CD14-positive monocyte (primary cell): ENCODE data around the gene CHPT1. TPM values are rescaled to one million over a fixed set of nuclear protein-coding genes. Genes with fewer than 3 reads are reported as not detected.
A peak's percentile ranks its signal among the peaks of the same experiment; 100 is the strongest.

Experiments used
- DNase-seq, 3 donors: peaks; one replicate each; pipeline ENCODE4 v3.0.0-alpha.2; 2011 to 2022
- H2AFZ ChIP-seq: 2 replicates; pipeline ENCODE4 v1.6.0; 2012; ENCODE audit warnings: mild to moderate bottlenecking, low read depth, low read length, inconsistent platforms; ENCODE audit not compliant: insufficient read depth, poor library complexity, severe bottlenecking
- H3K27ac ChIP-seq, 2 donors: 1 replicate in 1 of 2; 2 replicates in 1 of 2; pipeline ENCODE4 v1.5.1; 2012 to 2013; ENCODE audit warnings: low read length in 2 of 2, control low read depth in 1 of 2, inconsistent platforms in 1 of 2, low read depth in 1 of 2, mild to moderate bottlenecking in 1 of 2
- H3K27me3 ChIP-seq, 2 donors: one replicate each; pipeline versions ENCODE4 v1.6.0 to v1.6.1; 2011 to 2013; ENCODE audit warnings: low read length in 2 of 2; ENCODE audit not compliant: control insufficient read depth in 2 of 2, insufficient read depth in 2 of 2
- H3K36me3 ChIP-seq, 2 donors: replicated peaks in 1 of 2; 1 replicate in 1 of 2; 2 replicates in 1 of 2; pipeline versions ENCODE4 v1.5.1 to v1.6.1; 2012 to 2013; ENCODE audit warnings: low read length in 2 of 2, control low read depth in 1 of 2, inconsistent platforms in 1 of 2, mild to moderate bottlenecking in 1 of 2; ENCODE audit not compliant: insufficient read depth in 2 of 2, control insufficient read depth in 1 of 2
- H3K4me1 ChIP-seq, 2 donors: 1 replicate in 1 of 2; 2 replicates in 1 of 2; pipeline versions ENCODE4 v1.5.1 to v1.6.1; 2012 to 2013; ENCODE audit warnings: low read length in 2 of 2, control low read depth in 1 of 2, inconsistent platforms in 1 of 2, mild to moderate bottlenecking in 1 of 2, moderate library complexity in 1 of 2; ENCODE audit not compliant: insufficient read depth in 2 of 2, control insufficient read depth in 1 of 2
- H3K4me2 ChIP-seq: replicated peaks from 2 replicates; pipeline ENCODE3; 2012; ENCODE audit warnings: low read length, moderate library complexity, mild to moderate bottlenecking; ENCODE audit not compliant: poor library complexity, severe bottlenecking; ENCODE audit errors: extremely low read depth
- H3K4me3 ChIP-seq, 3 experiments: fragments of 200-600 bp in 1 of 3; sonication (generic) in 1 of 3; replicated peaks in 1 of 3; 1 replicate in 2 of 3; 2 replicates in 1 of 3; pipeline ENCODE4 v1.5.1; 2011 to 2013; ENCODE audit warnings: low read length in 3 of 3, mild to moderate bottlenecking in 3 of 3, control low read depth in 2 of 3, low read depth in 2 of 3, inconsistent platforms in 1 of 3, moderate library complexity in 1 of 3
- H3K79me2 ChIP-seq: 2 replicates; pipeline ENCODE4 v1.6.0; 2012; ENCODE audit warnings: mild to moderate bottlenecking, control low read depth, inconsistent platforms, low read length, moderate library complexity; ENCODE audit not compliant: insufficient read depth
- H3K9ac ChIP-seq: 2 replicates; pipeline ENCODE4 v1.6.0; 2017; ENCODE audit warnings: low read length, mild to moderate bottlenecking; ENCODE audit not compliant: insufficient read depth, poor library complexity, severe bottlenecking
- H3K9me3 ChIP-seq, 2 donors: replicated peaks in 1 of 2; 1 replicate in 1 of 2; 2 replicates in 1 of 2; pipeline versions ENCODE4 v1.5.1 to v1.6.1; 2012 to 2013; ENCODE audit warnings: low read length in 2 of 2, control low read depth in 1 of 2; ENCODE audit not compliant: control insufficient read depth in 1 of 2, insufficient read depth in 1 of 2
- H4K20me1 ChIP-seq: 2 replicates; pipeline ENCODE4 v1.6.0; 2012; ENCODE audit warnings: mild to moderate bottlenecking, low read length, control low read depth, moderate library complexity; ENCODE audit not compliant: insufficient read depth
- H3K27ac Mint-ChIP-seq, 7 donors: one replicate each; pipeline ENCODE4 v1.8.0; 2020; ENCODE audit warnings: mild to moderate bottlenecking in 7 of 7, mixed read lengths in 7 of 7, moderate library complexity in 6 of 7, inconsistent platforms in 2 of 7
- H3K27me3 Mint-ChIP-seq, 3 donors: one replicate each; pipeline ENCODE4 v1.8.0; 2021 to 2022; ENCODE audit warnings: low read depth in 3 of 3, mild to moderate bottlenecking in 3 of 3, mixed read lengths in 3 of 3, moderate library complexity in 3 of 3, inconsistent platforms in 1 of 3
- H3K36me3 Mint-ChIP-seq, 2 donors: one replicate each; pipeline ENCODE4 v1.8.0; 2020; ENCODE audit warnings: mixed read lengths in 2 of 2, inconsistent platforms in 1 of 2, mild to moderate bottlenecking in 1 of 2
- H3K4me1 Mint-ChIP-seq: one replicate; pipeline ENCODE4 v1.8.0; 2020; ENCODE audit warnings: mild to moderate bottlenecking, mixed read lengths
- H3K4me3 Mint-ChIP-seq, 2 donors: one replicate each; pipeline ENCODE4 v1.8.0; 2020; ENCODE audit warnings: mild to moderate bottlenecking in 2 of 2, mixed read lengths in 2 of 2, moderate library complexity in 1 of 2
- H3K9me3 Mint-ChIP-seq, 7 donors: one replicate each; pipeline ENCODE4 v1.8.0; 2020 to 2022; ENCODE audit warnings: mixed read lengths in 7 of 7, mild to moderate bottlenecking in 6 of 7, moderate library complexity in 6 of 7, inconsistent platforms in 2 of 7
- WGBS: methylation state at CpG from one replicate; pipeline ENCODE4 v1.1.5; 2013; ENCODE audit warnings: missing lambda C conversion rate; ENCODE audit not compliant: insufficient coverage; 5-methylcytosine and 5-hydroxymethylcytosine counted together
- intact Hi-C, 2 donors: fragments of 100-400 bp; cut with micrococcal nuclease; formaldehyde crosslinking; loops; one replicate each; pipeline versions ENCODE4 v1.15.0 to v1.15.1; 2023
- polyA plus RNA-seq, 3 donors: library from polyadenylated mRNA; depleted of rRNA in 1 of 3; unstranded in 2 of 3; stranded (reverse) in 1 of 3; fragments of 300-500 nt in 2 of 3; fragments of >200 nt in 1 of 3; fragmentation: Illumina TruSeq in 2 of 3; gene quantifications; 1 replicate in 2 of 3; 2 replicates in 1 of 3; pipeline ENCODE4 v1.2.3, GENCODE V29; 2012 to 2021
- TF ChIP-seq, protein P1 (sequence below): fragments of 200-600 bp; IDR thresholded peaks from one replicate; pipeline ENCODE4 v1.8.0; 2022; ENCODE audit warnings: antibody characterized with exemption, mild to moderate bottlenecking

The CHPT1 gene
- polyA plus RNA-seq, 3 donors = 30.9 to 92.7 (median 36.7) TPM

DNA sequence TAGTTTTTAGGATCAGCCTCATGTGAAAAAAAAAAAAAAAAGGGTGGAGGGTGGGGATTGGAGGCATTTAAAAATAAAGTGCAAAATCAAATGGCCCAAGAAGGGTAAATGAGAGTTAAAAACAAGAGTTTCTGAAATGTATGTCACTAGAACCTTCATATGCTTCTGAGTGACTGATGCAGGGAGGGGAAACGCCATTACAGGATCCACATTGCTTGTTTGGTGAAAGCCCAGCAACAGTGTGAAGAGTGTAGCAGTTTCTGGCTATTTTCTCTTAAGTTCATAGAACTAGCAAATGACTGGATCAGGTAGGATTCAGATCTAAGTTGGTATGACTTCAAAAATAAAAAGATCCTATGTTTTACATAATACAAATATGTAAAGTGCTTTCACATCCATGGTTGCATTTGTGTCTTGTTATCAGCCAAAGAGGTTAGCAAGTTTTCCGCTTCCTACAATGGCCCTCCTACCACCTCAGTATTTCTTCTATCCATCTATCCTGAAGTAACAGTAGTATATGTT is 2.9 kb downstream of the CHPT1 start:
- peak overlapping the region in 1 of 2 donors; percentile 51 for H3K4me3 Mint-ChIP-seq
- peak overlapping the region in 1 of 2 donors; percentile 3 for H3K27ac ChIP-seq
- H3K36me3 Mint-ChIP-seq = peaks cover 7 to 10% of the 10 kb centered on the region in 2 donors
- no peak overlapping the region for H2AFZ ChIP-seq
- H3K36me3 ChIP-seq = peaks cover 2 to 7% of the 10 kb centered on the region in 2 donors
- H3K4me1 ChIP-seq = peaks cover 31 to 57% of the 10 kb centered on the region in 2 donors
- no peaks in the 10 kb centered on the region for H3K27me3 ChIP-seq
- TF ChIP-seq, protein P1, sequence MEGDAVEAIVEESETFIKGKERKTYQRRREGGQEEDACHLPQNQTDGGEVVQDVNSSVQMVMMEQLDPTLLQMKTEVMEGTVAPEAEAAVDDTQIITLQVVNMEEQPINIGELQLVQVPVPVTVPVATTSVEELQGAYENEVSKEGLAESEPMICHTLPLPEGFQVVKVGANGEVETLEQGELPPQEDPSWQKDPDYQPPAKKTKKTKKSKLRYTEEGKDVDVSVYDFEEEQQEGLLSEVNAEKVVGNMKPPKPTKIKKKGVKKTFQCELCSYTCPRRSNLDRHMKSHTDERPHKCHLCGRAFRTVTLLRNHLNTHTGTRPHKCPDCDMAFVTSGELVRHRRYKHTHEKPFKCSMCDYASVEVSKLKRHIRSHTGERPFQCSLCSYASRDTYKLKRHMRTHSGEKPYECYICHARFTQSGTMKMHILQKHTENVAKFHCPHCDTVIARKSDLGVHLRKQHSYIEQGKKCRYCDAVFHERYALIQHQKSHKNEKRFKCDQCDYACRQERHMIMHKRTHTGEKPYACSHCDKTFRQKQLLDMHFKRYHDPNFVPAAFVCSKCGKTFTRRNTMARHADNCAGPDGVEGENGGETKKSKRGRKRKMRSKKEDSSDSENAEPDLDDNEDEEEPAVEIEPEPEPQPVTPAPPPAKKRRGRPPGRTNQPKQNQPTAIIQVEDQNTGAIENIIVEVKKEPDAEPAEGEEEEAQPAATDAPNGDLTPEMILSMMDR = no peak
- H3K9ac ChIP-seq = no peak overlapping the region
- no peak overlapping the region for H3K4me3 ChIP-seq
- peaks cover 79% of the 10 kb centered on the region for H3K79me2 ChIP-seq
- peaks cover 50% of the 10 kb centered on the region for H4K20me1 ChIP-seq
- H3K27me3 Mint-ChIP-seq = no peaks in the 10 kb centered on the region
- H3K9me3 ChIP-seq = no peaks in the 10 kb centered on the region
- peak overlapping the region in 1 of 7 donors; percentile 3 for H3K27ac Mint-ChIP-seq
- peak overlapping the region; percentile 19 for H3K4me2 ChIP-seq
- intact Hi-C loops = no loop called here
- DNase-seq = no peak
- peaks cover 67% of the 10 kb centered on the region for H3K4me1 Mint-ChIP-seq
- no peaks in the 10 kb centered on the region for H3K9me3 Mint-ChIP-seq
- WGBS = 80% methylated on average over 1 of the region's 2 CpGs

DNA sequence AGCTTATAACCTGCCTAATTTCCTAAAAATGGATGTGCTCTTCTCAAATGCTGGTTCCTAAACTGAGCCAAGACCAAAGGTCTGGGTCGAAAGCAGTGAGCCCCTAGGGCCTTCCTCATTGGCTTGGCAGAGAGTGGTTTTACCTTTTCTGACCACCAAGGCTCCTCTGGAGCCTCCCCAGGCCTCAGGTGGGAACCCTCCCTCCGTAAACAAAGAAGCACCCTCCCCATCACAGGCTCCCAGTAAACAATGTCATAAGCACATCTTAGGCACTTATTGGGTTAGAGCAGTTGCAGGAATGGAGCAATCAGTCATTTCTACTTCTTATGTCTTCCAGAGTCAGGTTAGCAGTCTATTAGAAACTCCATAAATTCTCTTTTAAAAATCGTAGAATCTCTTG is 6.0 kb downstream of the CHPT1 start:
- TF ChIP-seq, protein P1 = no peak
- Histone ChIP-seq H4K20me1 (peaks cover 74% of the 10 kb centered on the region), H3K4me3 (no peak overlapping the region), H3K4me1 (peaks cover 29 to 44% of the 10 kb centered on the region in 2 donors), H3K27me3 (no peaks in the 10 kb centered on the region), H3K9ac (no peak overlapping the region), H3K36me3 (peaks cover 2 to 7% of the 10 kb centered on the region in 2 donors), H3K4me2 (no peak overlapping the region), H3K79me2 (peaks cover 83% of the 10 kb centered on the region), H3K27ac (peak overlapping the region in 1 of 2 donors; percentile 20), H2AFZ (no peak overlapping the region), H3K9me3 (no peaks in the 10 kb centered on the region)
- no peak for DNase-seq
- H3K36me3 Mint-ChIP-seq = peaks cover 7 to 10% of the 10 kb centered on the region in 2 donors
- no peak overlapping the region for H3K4me3 Mint-ChIP-seq
- intact Hi-C loops = no loop called here
- WGBS = 92% methylated on average over 2 of the region's 3 CpGs
- H3K27ac Mint-ChIP-seq = no peak overlapping the region
- peaks cover 0 to 1% (median 0%) of the 10 kb centered on the region in 3 donors for H3K27me3 Mint-ChIP-seq
- no peaks in the 10 kb centered on the region for H3K9me3 Mint-ChIP-seq
- peaks cover 71% of the 10 kb centered on the region for H3K4me1 Mint-ChIP-seq
